Measurements from ENCODE around the gene C19orf47.
"Not testable (repeated sequence)": the region's sequence is repeated elsewhere in the genome, so short reads cannot be mapped to it uniquely, and the experiment has no call there.

C19orf47 gene

DNA sequence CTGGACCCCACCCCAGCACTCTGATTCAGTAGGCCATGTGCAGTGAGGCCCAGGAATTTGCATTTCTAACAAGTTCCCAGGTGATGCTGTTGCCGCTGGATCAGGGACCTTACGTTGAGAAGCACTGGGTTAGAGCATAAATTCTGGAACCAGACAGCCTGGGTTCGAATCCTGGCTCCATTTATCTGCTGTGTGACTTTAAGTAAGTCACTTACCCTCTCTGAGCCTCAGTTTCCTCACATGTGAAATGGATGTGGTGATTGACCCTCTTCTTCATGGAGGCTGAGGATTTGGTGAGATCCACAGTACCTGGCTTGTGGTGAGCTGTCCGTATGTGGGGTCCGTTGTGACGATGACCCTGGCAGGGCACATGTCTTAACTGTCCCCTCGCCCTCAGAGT, 25.9 kb upstream of the C19orf47 start:
- no peak for DNase-seq

DNA sequence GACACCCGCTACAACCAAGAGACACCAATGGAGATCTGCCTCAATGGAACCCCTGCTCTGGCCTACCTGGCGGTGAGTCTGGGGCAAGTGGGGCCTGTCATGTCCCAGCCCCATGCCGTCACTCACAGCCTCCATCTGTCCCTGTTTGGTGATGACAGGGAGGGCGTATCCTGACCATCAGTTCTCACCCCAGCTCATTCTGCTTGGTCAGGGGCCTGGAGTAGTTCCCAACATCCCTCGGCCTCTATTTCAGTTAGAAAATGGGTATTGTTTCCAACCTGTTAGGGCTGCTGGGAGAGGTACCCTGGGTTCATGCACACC, 23.6 kb upstream of the C19orf47 start:
- no peak for DNase-seq

DNA sequence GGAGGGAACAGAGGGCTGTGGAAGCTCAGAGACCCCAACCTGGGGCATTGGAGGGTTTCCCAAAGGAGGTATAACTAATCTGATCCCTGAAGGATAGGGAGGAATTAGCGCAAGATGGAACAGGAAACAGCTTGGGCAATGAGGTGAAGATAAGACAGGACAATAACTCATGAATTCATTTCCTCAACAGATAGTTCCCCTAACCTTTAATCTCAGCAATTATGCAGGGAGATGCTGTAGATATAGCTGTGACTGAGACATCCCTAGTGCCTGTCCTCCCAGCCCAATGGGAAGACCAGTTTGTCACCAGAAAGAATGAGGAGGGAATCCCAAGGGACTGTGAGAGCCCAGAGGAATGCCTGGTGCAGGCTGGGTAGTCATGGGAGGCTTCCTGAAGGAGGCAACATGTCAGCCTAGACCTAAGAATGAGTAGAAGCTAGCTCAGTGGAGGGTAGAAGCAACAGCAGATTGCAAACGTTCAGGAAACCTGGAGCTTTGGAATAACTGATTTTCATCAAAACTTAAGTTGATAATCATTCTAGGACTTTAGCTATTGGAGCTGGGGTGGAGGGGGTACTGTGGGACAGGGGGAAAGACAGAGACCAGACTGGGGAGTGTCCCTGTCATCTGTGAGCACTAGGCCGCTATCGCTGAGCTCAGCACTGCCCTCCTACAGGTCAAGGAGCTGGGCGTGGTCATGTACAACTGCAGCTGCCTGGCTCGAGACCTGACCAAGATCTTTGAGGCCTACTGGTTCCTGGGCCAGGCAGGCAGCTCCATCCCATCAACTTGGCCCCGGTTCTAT, 23.0 kb upstream of the C19orf47 start:
- no peak for DNase-seq

DNA sequence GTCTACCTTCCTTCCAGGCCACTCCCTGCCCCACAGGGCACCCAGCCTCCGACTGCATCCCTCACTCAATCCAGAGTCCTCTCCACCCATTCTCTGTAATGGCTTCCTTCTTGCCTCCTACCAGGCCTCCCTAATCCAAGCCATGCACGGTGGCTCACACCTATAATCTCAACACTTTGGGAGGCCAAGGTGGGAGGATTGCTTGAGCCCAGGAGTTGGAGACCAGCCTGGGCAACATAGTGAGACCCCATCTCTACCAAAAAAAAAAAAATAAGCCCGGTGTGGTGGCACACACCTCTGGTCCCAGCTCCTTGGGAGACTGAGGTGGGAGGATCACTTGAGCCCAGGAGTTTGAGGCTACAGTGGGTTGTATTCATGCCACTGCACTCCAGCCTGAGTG, 22.1 kb upstream of the C19orf47 start:
- DNase-seq = not testable (repeated sequence)

DNA sequence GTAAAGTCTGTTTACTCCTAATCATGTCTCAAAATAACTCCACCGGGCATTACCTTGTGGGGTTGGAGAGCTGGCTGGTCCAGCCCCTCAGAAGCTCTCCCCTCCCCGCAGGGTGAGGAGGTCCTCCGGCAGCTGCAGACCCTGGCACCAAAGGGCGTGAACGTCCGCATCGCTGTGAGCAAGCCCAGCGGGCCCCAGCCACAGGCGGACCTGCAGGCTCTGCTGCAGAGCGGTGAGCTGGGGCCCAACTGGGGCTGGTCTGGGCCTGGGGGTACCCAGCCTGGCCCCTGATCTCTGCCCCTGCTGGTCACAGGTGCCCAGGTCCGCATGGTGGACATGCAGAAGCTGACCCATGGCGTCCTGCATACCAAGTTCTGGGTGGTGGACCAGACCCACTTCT, 21.6 kb upstream of the C19orf47 start:
- DNase-seq = no peak

DNA sequence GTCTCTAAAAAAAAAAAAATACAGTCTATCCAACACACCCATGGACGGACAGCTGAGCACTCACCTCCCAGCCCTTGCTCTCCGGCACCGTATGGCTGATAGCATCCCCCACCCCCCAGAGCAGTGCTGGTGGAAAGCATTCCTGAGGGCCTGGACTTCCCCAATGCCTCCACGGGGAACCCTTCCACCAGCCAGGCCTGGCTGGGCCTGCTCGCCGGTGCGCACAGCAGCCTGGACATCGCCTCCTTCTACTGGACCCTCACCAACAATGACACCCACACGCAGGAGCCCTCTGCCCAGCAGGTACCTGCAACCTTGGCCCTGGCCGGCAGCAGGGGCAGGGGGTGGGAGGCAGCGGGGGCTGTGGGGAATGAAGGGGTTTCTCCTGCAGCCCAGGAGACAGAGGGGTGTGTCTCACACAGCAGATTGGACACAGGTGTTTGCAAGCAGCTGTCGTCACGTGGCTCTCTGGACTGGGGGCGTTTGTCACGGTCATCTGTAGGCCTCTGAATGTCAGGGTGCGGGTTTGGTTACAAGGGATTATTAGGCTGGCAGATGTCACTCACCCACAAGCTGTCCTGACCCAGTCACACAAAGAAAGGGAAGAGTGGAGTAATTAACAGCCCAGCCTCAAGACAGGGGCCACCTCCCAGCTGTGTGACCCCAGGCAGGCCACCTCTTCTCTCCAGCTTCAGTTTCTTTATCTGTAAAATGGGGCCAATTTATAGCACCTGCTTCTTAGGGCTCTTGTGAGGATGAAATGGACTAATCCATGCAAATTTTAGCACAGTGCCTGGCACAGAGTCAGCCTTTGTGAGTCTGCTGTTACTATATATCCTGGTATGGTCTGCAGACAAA, 19.6 kb upstream of the C19orf47 start:
- DNase-seq = no peak

DNA sequence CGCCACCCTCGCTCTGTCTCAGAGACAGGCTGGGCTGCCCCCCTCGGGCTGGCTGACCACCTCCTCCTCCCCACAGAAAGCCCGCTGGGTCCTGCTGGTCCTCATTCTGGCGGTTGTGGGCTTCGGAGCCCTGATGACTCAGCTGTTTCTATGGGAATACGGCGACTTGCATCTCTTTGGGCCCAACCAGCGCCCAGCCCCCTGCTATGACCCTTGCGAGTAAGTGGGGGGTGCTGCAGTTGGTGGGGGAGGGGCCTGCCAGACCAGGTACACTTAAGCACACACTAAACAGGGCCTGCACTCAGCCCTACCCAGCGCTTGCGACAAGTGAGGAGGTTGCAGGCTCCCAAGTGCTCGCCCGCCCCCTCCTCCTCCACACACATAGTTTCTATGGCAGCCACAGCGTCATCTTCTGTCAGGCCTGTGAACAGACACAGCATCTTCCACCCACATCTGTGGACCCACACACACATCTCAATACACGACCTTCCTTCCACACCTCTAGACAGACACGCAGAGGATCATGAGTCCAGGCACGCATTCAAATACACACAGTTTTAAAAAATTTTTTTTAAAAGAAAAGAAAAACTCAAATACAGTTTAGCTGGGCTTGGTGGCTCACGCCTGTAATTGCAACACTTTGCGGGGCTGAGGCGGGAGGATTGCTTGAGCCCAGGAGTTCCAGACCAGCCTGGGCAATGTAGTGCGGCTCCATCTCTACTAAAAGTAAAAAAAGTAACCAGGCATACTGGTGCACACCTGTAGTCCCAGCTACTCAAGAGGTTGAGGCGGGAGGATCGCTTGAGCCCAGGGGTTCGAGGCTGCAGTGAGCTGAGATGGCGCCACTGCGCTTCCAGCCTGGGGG, 18.7 kb upstream of the C19orf47 start:
- no peak for DNase-seq

DNA sequence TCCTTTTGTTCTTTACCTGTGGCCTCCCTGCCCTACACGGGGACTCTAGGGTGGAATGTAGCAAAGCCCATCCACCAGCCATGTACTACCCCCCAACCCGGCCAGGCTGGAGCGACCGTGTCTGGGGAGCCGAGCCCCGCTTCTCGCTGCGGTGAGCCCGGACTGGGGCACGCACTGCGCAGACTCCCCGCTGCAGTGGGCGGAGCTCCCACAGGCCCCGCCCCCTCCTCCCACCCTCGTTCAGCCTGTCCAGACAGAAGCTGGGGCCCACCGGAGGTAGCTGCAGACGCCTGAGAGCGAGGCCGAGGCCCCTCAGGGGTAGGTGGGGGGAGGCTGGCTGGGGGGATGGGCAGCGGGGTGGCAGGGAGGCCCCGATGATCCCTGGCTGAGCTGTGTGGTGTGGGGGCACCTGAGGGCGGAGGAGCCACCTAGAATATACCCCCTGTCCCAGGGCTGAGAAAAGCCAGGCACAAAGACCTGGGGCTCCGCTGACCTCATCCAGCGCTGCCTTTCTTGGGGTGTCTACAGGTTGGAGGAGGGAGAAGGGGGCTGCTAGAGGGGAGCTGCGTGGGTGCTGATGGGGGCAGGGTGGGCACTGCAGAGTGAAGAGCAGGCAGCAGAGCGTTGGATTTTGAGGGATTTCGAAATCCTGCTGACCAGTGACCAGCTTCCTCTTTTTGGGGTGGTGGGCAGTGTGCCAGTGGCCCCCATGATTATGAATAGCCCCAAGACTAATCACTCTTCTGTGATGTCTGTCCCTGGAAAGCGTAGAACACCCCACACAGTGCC, 17.6 kb upstream of the C19orf47 start:
- DNase-seq = no peak

DNA sequence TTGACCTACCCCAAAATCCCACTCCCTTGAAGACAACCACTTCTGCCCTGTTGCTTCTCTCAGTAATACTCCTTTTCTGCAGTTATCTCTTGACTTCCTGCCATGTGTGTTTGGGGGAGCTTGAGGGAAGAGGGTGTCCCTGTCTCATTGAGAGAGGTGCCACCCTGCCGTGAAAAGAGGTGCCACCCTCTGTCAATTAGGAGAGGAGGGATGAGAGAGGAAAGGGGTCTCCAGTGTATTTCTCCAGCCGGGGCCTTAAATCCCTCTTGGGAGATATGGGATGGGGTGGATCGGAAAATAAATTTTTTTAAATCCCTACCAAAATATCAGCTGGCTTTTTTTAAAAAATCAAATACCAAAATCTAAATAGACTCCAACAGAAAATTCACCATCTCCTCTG, 16.8 kb upstream of the C19orf47 start:
- DNase-seq = no peak

DNA sequence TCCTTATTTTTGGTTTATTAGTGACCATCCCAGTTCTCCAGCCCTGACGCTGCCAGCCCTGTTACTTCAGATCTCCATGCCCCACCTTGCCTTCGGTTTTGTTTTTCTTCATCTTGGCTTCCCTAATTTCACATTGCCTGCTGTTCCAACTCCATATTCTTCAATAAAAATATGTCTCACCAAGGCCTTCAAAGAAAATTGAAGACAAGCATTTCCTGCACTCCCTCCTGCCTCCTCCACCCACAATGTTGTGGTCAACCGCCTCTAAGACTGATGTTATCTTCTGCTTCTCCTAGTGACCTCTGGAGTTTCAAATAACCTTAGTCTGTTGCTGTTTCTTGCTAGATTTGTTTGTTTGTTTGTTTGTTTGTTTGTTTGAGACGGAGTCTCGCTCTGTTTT, 14.9 kb upstream of the C19orf47 start:
- DNase-seq = no peak

DNA sequence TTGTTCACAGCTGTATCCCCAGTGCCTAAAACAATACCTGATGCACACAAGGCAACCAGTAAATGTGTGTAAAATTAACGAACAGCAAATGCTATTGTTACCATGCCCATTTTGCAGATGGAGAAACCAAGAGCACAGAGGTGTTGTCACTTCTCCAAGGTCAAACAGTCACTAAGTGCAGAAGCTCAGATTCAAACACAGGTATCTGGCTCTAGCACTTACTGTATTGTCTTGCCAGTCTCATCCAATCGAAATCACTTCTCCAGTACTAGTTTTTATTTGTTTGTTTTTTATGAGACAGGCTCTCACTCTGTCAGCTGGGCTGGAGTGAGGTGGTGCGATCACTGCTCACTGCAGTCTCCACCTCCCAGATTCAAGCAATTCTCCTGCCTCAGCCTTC, 14.0 kb upstream of the C19orf47 start:
- no peak for DNase-seq

DNA sequence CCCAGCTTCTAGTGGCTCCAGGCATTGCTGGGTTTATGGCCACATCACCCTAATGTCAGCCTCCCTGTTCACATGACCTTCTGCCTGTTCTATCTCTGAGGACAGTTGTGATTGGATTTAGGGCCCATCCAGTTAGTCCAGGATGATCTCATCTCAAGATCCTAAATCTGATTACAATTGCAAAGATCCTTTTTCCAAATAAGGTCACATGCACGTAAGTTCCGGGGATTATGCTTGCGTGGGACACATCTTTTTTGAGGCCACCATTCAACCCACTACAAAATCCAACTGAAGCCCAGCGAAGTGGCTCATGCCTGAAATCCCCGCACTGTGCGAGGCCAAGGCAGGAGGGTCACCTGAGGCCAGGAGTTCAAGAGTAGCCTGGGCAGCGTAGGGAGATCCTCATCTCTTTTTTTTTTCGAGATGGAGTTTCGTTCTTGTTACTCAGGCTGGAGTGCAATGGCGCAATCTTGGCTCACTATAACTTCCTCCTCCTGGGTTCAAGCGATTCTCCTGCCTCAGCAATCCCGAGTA, 12.6 kb upstream of the C19orf47 start:
- DNase-seq = no peak

DNA sequence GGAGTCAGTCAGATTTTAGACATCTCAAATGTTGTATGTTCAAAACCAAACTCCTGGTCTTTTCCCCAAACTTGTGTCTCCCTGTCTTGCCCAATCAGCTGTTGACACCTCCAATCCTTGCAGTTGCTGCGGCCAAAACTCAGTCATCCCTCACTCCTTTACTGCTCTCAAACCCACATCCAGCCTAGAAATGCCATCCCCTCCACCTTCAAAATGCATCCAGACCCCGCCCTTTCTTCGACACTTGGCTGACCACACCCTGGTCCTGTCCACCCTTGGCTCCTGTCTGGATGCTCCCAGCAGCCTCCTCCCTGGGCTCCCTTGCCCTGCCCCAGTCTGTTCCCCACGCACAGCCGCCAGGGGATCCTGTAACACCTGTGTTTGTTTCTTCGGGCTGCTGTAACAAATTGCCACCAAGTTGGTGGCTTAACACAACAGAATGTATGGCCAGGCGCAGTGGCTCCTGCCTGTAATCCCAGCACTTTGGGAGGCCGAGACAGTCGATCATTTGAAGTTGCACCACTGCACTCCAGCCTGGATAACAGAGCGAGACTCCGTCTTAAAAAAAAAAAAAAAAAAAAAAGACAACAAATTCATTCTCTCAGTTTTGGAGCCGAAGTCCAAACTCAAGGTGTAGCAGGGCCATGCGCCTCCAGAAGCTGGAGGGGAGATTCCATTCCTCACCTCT, 12.0 kb upstream of the C19orf47 start:
- DNase-seq = no peak

DNA sequence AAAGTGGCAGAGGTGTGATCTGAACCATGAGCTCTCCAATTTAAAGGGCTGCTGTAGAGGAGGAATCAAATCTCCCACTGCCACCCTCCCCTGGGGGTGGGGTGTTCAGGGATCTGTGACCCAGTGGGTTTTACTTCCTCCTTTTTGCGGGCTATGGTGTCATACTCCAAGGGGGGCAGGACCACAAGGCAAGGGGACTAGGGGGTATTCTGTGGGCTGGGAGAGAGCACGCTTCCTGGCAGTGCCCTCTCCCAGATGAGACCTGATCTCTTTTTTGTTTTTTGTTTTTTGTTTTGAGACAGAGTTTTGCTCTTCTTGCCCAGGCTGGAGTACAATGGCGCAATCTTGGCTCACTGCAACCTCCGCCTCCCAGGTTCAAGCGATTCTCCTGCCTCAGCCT, 10.6 kb upstream of the C19orf47 start:
- DNase-seq = no peak

DNA sequence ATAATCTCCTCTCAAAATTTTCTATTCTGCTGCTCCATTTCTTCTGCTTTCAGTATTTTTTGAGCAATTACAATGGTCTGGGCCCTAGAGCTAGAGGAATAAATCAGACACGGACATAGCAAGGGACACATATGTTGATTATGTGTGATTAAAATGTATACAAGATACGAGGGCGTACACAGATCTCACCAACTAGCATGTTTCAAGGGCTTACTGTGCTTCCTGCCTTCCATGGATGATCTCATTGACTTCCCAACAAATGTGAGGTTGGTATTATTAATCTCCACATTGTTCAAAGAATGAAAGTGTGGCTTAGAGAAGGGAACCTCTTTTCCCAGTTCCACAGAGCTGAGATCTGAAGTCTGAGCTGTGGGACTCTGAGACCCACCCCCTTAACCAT, 9.4 kb upstream of the C19orf47 start:
- no peak for DNase-seq

DNA sequence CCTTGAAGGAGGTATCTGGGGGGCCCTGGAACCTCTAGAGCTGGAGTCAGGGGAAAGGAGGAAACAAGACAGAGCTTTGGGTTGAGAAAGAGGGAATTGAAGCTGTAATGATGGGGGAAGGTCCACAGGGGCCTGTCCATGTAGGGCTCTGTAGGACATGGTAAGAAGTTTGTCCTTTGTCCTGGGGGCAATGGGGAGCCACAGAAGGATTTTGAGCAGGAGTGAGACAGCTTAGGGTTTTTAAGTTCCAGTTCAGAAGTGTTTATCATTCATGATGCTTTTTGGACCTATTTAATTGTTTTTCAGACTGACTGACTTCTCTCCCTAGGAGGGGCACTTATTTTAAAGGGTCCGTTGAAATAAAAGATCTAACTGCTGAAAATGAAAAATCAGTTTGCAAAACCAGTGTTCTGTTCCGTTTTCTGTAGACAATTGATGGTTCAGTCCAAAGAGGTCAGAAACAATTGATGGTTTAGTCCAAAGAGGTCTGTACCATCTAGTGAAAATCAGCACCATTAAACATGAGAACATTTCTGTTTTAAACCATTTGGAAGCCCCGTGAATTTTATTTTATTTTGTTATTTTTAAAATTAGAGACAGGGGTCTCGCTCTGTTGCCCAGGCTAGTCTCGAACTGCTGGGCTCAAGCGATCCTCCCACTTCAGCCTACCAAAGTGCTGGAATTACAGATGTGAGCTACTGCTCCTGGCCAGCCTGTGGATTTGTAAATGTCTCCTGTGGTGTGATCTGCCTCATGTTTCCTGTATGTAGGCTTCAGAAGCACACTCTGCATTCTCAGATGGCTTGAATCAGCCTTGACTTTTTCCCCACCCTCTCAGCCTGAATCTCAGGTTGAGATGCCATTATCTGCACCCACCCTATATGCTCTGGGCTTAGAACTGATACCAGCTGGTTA, 8.7 kb upstream of the C19orf47 start:
- DNase-seq = no peak

DNA sequence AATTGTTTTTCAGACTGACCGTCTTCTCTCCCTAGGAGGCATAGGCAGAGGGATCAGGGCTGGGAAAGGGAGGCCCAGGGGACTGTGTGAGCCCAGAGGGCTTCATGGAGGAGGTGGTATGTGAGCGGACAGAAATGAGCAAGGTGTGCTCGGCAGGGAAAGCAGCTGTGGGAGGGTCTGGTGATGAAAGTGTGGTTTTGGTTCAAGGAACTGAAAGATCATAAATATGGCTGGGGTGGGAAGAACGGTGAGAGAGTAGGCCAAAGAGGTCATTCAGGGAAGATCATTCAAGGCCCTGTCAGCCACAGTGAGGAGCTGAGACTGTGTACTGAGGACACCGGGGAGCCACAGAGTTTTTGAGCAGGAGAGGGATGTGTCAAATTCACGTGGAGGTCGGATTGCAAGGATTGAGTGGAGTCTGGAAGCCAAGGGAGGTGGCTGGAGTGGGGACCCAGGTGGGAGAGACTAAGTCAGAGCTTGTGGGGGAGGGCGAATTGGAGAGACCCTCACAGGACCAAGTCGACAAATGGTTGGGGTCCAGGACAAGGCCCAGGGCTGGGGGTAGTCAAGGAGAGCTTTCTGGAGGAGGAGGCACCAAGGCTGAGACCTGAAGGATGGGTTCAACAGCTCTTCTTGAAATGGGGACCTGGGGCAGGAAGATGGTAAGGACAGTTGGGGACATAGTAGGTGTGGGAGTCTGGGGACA, 7.9 kb upstream of the C19orf47 start:
- no peak for DNase-seq

DNA sequence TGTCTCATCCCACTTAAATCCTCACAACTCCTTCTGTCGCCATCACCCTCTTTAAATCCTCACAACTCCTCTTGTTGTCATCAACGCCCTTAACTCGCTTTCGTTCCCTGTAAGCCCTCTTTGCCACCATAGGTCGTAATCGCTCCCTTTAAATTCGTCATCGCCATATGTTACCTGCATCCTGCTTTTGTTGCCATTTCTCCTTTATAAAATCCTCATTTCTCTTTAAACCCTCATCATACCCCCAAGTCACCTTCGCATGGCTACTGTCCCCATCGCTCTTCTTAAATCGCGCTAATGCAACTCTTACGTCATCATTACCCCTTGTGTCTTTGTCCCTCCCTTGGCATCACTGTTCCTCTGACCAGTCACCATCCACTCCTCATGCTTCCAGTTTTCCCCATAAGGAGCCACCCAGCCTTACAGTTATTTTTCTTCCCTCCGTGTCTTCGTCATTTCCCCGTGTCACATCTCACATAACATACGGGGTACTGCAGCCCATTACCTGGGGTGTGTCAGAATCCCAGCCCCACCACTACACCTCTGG, 837 bp upstream of the C19orf47 start:
- DNase-seq = peak; percentile 32 to 45

DNA sequence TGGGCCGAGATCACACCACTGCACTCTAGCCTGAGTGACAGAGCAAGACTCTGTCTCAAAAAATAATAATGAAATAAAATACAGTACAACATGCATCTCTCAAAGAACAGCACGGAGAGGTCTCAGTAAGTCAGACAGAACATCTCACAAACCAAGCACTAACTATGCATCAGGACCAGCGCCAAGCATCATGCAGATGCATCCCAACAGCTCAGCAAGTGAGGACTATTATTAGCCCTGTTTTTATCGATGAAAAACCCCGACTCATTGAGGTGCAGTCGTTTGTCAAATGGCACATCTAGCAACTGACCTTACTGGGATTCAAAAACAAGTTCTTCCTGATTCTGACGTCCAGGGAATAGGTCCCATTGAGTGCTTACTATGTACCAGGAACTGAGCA, 3.8 kb downstream of the C19orf47 start:
- no peak for DNase-seq
